SK-N-SH treated with all-trans-retinoic acid at 6 μM for 48 hours (cell line): ENCODE results near the gene TJP2.
"Not testable (repeated sequence)": the region's sequence is repeated elsewhere in the genome, so short reads cannot be mapped to it uniquely, and the experiment has no call there.

Source experiments
- ATAC-seq: fragments of 200-7000 bp; cut with Tn5 transposase; 3 replicates; pipeline ENCODE4 v1.9.1; 2020; ENCODE audit warnings: mild to moderate bottlenecking, moderate library complexity
- ARNTL ChIP-seq: fragments of 450-650 bp; formaldehyde crosslinking; IDR thresholded peaks from 2 replicates; pipeline ENCODE4 v1.5.0; 2020; ENCODE audit warnings: low read depth, mild to moderate bottlenecking, moderate library complexity, borderline replicate concordance
- GLIS3 ChIP-seq: fragments of 250-450 bp; sonication (Bioruptor Pico); IDR thresholded peaks from 2 replicates; pipeline ENCODE4 v1.5.0; 2020; ENCODE audit warnings: mild to moderate bottlenecking, moderate library complexity
- OSR1 ChIP-seq: fragments of 250-450 bp; sonication (Bioruptor Pico); IDR thresholded peaks from 2 replicates; pipeline ENCODE4 v1.8.0; 2022; ENCODE audit warnings: moderate library complexity, mild to moderate bottlenecking, inconsistent platforms
- PPARA ChIP-seq: fragments of 250-450 bp; sonication (Bioruptor Pico); IDR thresholded peaks from 2 replicates; pipeline ENCODE4 v1.5.0; 2020; ENCODE audit warnings: mild to moderate bottlenecking, borderline replicate concordance
- RARB ChIP-seq: fragments of 250-450 bp; sonication (Bioruptor Pico); IDR thresholded peaks from 2 replicates; pipeline ENCODE4 v1.8.0; 2021; ENCODE audit warnings: mild to moderate bottlenecking, moderate library complexity
- TCF4 ChIP-seq: fragments of 250-450 bp; sonication (Bioruptor Pico); IDR thresholded peaks from 2 replicates; pipeline ENCODE4 v1.8.0; 2021; ENCODE audit warnings: mild to moderate bottlenecking, moderate library complexity, borderline replicate concordance
- TSHZ2 ChIP-seq: fragments of 250-450 bp; sonication (Bioruptor Pico); IDR thresholded peaks from 2 replicates; pipeline ENCODE4 v1.5.0; 2020; ENCODE audit warnings: mild to moderate bottlenecking, moderate library complexity
- ZC3H10 ChIP-seq: fragments of 250-450 bp; sonication (Bioruptor Pico); IDR thresholded peaks from 2 replicates; pipeline ENCODE4 v1.5.1; 2021; ENCODE audit warnings: mild to moderate bottlenecking, moderate library complexity
- ZFP3 ChIP-seq: fragments of 250-450 bp; sonication (Bioruptor Pico); IDR thresholded peaks from 2 replicates; pipeline ENCODE4 v1.5.0; 2020; ENCODE audit warnings: mild to moderate bottlenecking, moderate library complexity
- ZFP30 ChIP-seq: fragments of 450-650 bp; formaldehyde crosslinking; IDR thresholded peaks from 2 replicates; pipeline ENCODE4 v1.5.0; 2022; ENCODE audit warnings: mild to moderate bottlenecking, moderate library complexity
- ZNF565 ChIP-seq: fragments of 450-650 bp; formaldehyde crosslinking; conservative IDR thresholded peaks from 2 replicates; pipeline ENCODE4 v1.5.0; 2020; ENCODE audit warnings: low read depth, mild to moderate bottlenecking, moderate library complexity
- ZNF70 ChIP-seq: fragments of 450-650 bp; formaldehyde crosslinking; IDR thresholded peaks from 2 replicates; pipeline ENCODE4 v1.5.0; 2020; ENCODE audit warnings: mild to moderate bottlenecking, moderate library complexity
- ZNF8 ChIP-seq: fragments of 450-650 bp; formaldehyde crosslinking; IDR thresholded peaks from 2 replicates; pipeline ENCODE4 v1.5.0; 2020; ENCODE audit warnings: mild to moderate bottlenecking, moderate library complexity
- TF ChIP-seq, protein P1 (sequence below): fragments of 250-450 bp; sonication (Bioruptor Pico); IDR thresholded peaks from 2 replicates; pipeline ENCODE4 v1.5.1; 2020; ENCODE audit warnings: low read depth, mild to moderate bottlenecking, moderate library complexity
- TF ChIP-seq, protein P2 (sequence below): fragments of 250-450 bp; sonication (Bioruptor Pico); IDR thresholded peaks from 2 replicates; pipeline ENCODE4 v1.5.1; 2021; ENCODE audit warnings: mild to moderate bottlenecking, moderate library complexity
- TF ChIP-seq, protein P3 (sequence below): fragments of 250-450 bp; sonication (Bioruptor Pico); IDR thresholded peaks from 2 replicates; pipeline ENCODE4 v1.8.0; 2021; ENCODE audit warnings: low read depth, mild to moderate bottlenecking, moderate library complexity, borderline replicate concordance

The TJP2 gene

DNA sequence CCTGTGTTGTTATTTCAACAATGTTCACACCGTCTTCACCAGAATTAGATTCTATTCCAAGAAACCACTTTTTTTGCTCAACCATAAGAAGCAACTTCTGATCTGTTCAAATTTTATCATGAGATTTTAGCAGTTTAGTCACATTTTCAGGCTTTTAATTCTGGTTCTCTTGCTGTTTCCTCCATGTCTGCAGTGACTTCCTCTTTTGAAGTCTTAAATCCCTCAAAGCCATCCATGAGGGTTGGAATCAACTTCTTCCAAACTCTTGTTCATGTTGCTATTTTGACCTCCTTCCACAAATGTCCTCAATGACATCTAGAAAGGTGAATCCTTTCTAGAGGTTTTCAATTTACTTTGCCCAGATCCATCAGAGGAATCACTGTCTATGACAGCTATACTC is 125.2 kb downstream of the TJP2 start:
- TF ChIP-seq RARB (CRISPR knock-in tag) (no peak), ZNF70 (CRISPR knock-in tag) (no peak), ZNF8 (CRISPR knock-in tag) (no peak), ARNTL (CRISPR knock-in tag) (no peak), TSHZ2 (CRISPR knock-in tag) (no peak), ZFP3 (CRISPR knock-in tag) (no peak)
- TF ChIP-seq, protein P1, sequence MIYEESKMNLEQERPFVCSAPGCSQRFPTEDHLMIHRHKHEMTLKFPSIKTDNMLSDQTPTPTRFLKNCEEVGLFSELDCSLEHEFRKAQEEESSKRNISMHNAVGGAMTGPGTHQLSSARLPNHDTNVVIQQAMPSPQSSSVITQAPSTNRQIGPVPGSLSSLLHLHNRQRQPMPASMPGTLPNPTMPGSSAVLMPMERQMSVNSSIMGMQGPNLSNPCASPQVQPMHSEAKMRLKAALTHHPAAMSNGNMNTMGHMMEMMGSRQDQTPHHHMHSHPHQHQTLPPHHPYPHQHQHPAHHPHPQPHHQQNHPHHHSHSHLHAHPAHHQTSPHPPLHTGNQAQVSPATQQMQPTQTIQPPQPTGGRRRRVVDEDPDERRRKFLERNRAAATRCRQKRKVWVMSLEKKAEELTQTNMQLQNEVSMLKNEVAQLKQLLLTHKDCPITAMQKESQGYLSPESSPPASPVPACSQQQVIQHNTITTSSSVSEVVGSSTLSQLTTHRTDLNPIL = no peak
- TF ChIP-seq, protein P2, sequence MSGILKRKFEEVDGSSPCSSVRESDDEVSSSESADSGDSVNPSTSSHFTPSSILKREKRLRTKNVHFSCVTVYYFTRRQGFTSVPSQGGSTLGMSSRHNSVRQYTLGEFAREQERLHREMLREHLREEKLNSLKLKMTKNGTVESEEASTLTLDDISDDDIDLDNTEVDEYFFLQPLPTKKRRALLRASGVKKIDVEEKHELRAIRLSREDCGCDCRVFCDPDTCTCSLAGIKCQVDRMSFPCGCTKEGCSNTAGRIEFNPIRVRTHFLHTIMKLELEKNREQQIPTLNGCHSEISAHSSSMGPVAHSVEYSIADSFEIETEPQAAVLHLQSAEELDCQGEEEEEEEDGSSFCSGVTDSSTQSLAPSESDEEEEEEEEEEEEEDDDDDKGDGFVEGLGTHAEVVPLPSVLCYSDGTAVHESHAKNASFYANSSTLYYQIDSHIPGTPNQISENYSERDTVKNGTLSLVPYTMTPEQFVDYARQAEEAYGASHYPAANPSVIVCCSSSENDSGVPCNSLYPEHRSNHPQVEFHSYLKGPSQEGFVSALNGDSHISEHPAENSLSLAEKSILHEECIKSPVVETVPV (CRISPR knock-in tag) = no peak
- no peak for ATAC-seq

DNA sequence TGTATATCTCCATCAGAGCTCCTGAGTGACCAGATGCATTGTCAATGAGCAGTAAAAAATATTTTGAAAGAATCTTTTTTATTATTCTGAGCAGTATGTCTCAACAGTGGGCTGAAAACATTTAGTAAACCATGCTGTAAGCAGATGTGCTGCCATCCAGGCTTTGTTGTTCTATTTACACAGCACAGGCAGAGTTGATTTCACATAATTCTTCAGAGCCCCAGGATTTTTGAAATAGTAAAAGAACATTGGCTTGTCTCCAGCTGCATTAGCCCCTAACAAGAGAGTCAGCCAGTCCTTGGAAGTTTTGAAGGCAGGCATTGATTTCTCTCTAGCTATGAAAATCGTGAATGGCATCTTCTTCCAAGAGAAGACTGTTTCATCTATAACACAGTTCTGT is 125.7 kb downstream of the TJP2 start:
- no peak for TF ChIP-seq GLIS3 (CRISPR knock-in tag)
- no peak for TF ChIP-seq OSR1 (CRISPR knock-in tag)
- TF ChIP-seq TSHZ2 (CRISPR knock-in tag) = no peak
- TF ChIP-seq, protein P3, sequence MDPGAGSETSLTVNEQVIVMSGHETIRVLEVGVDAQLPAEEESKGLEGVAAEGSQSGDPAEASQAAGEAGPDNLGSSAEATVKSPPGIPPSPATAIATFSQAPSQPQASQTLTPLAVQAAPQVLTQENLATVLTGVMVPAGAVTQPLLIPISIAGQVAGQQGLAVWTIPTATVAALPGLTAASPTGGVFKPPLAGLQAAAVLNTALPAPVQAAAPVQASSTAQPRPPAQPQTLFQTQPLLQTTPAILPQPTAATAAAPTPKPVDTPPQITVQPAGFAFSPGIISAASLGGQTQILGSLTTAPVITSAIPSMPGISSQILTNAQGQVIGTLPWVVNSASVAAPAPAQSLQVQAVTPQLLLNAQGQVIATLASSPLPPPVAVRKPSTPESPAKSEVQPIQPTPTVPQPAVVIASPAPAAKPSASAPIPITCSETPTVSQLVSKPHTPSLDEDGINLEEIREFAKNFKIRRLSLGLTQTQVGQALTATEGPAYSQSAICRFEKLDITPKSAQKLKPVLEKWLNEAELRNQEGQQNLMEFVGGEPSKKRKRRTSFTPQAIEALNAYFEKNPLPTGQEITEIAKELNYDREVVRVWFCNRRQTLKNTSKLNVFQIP = no peak
- no peak for TF ChIP-seq TCF4 (CRISPR knock-in tag)
- no peak for TF ChIP-seq ZNF8 (CRISPR knock-in tag)
- no peak for TF ChIP-seq ZC3H10 (CRISPR knock-in tag)
- TF ChIP-seq, protein P1 = no peak
- ATAC-seq = no peak

DNA sequence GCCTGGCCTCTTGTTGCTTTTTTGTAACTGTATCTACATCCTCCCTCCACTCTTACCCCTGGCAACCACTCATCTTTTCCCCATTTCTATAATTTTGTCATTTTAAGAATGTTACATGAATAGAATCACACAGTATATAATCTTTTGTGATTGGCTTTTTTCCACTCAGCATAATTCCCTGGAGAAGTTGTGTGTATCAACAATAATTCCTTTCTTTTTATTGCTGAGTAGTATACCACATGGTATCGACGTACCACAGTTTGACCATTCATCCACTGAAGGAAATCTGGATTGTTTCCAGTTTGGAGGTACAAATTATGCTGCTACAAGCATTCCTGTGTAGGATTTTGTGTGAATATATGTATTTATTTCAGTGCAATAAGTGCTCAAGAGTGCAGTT is 129.3 kb downstream of the TJP2 start:
- no peak for ATAC-seq
- no peak for TF ChIP-seq ARNTL (CRISPR knock-in tag)
- no peak for TF ChIP-seq PPARA (CRISPR knock-in tag)
- no peak for TF ChIP-seq ZNF565 (CRISPR knock-in tag)
- TF ChIP-seq, protein P1 = no peak
- no peak for TF ChIP-seq ZFP30
- TF ChIP-seq ZC3H10 (CRISPR knock-in tag) = no peak
- no peak for TF ChIP-seq ZNF8 (CRISPR knock-in tag)

GRCh38 chr9:69306895-69307445 is 132.9 kb downstream of the TJP2 start:
- not testable (repeated sequence) for ATAC-seq
